SU-DHL-6 (cell line): ENCODE data around the gene TAOK1.

ENCODE experiments used
- EZH2phosphoT487 ChIP-seq: fragments of 200-600 bp; sonication (generic), shearing (Covaris generic); conservative IDR thresholded peaks from 2 replicates; pipeline ENCODE4 v1.6.1; 2018; ENCODE audit warnings: mild to moderate bottlenecking, antibody characterized with exemption, low read length, moderate library complexity, mixed read lengths
- TF ChIP-seq, protein P1 (sequence below): fragments of 200-600 bp; sonication (generic); IDR thresholded peaks from one replicate; pipeline ENCODE4 v1.5.1; 2017; ENCODE audit warnings: antibody characterized with exemption, mild to moderate bottlenecking, low read length, moderate library complexity; ENCODE audit not compliant: insufficient read depth, poor library complexity, severe bottlenecking

GRCh38 chr17:29359777-29360176 lies 30.4 kb upstream of the TAOK1 start:
- TF ChIP-seq, protein P1, sequence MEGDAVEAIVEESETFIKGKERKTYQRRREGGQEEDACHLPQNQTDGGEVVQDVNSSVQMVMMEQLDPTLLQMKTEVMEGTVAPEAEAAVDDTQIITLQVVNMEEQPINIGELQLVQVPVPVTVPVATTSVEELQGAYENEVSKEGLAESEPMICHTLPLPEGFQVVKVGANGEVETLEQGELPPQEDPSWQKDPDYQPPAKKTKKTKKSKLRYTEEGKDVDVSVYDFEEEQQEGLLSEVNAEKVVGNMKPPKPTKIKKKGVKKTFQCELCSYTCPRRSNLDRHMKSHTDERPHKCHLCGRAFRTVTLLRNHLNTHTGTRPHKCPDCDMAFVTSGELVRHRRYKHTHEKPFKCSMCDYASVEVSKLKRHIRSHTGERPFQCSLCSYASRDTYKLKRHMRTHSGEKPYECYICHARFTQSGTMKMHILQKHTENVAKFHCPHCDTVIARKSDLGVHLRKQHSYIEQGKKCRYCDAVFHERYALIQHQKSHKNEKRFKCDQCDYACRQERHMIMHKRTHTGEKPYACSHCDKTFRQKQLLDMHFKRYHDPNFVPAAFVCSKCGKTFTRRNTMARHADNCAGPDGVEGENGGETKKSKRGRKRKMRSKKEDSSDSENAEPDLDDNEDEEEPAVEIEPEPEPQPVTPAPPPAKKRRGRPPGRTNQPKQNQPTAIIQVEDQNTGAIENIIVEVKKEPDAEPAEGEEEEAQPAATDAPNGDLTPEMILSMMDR = no peak
- no peak for TF ChIP-seq EZH2phosphoT487
